Panc1 (cell line): ENCODE data around the gene FILIP1. TPM values are rescaled to one million over a fixed set of nuclear protein-coding genes. Genes with fewer than 3 reads are reported as not detected.

ENCODE experiments used
- ATAC-seq: fragments of 200-7000 bp; cut with Tn5 transposase; 2 replicates; pipeline ENCODE4 v1.9.1; 2020; ENCODE audit warnings: mild to moderate bottlenecking, moderate library complexity
- BruUV-seq: library from RNA; stranded (reverse); fragments of 400-500 nt; replicated peaks from 2 replicates; lab custom pipeline; 2021; lab: Mats Ljungman, UMichigan
- CTCF ChIA-PET: fragments of 300-600 bp; sonication (Branson Sonifier 250); formaldehyde crosslinking; loops from one replicate; lab custom pipeline; 2022; ENCODE audit warnings: antibody characterized with exemption; lab: Charles Lee
- POLR2A ChIA-PET: fragments of 300-600 bp; sonication (Branson Sonifier 250); formaldehyde crosslinking; loops from one replicate; lab custom pipeline; 2022; ENCODE audit warnings: antibody characterized with exemption; lab: Charles Lee
- DNase-seq: peaks from one replicate; pipeline ENCODE4 v3.0.0-alpha.2; 2010; ENCODE audit warnings: low read depth, low spot score
- H3K27ac ChIP-seq: 2 replicates; pipeline ENCODE4 v1.5.1; 2011; ENCODE audit warnings: mild to moderate bottlenecking, low read length, inconsistent platforms
- H3K27me3 ChIP-seq: fragments of 200-500 bp; sonication (Bioruptor generic); 2 replicates; pipeline ENCODE4 v1.6.0; 2014; ENCODE audit warnings: low read length, inconsistent platforms; ENCODE audit not compliant: control insufficient read depth, insufficient read depth
- H3K36me3 ChIP-seq: fragments of 200-500 bp; sonication (Bioruptor generic); 2 replicates; pipeline ENCODE4 v1.5.1; 2014; ENCODE audit warnings: inconsistent platforms, mild to moderate bottlenecking, low read length, moderate library complexity; ENCODE audit not compliant: control insufficient read depth, insufficient read depth
- H3K4me1 ChIP-seq: 2 replicates; pipeline ENCODE4 v1.5.1; 2011; ENCODE audit warnings: inconsistent platforms, mild to moderate bottlenecking, low read length, moderate library complexity; ENCODE audit not compliant: control insufficient read depth, insufficient read depth
- H3K4me3 ChIP-seq, 2 experiments: 2 replicates each; pipeline ENCODE4 v1.5.1; 2011 to 2012; ENCODE audit warnings: low read depth in 2 of 2, low read length in 2 of 2, mild to moderate bottlenecking in 2 of 2, inconsistent platforms in 1 of 2, moderate library complexity in 1 of 2
- H3K9me3 ChIP-seq: fragments of 200-500 bp; sonication (Bioruptor generic); 2 replicates; pipeline ENCODE4 v1.5.1; 2014; ENCODE audit warnings: low read depth, mild to moderate bottlenecking, inconsistent platforms, low read length, moderate library complexity; ENCODE audit not compliant: control insufficient read depth, insufficient read depth
- CTCF ChIP-seq: fragments of 450-650 bp; IDR thresholded peaks from 2 replicates; pipeline ENCODE4 v1.5.1; 2017; ENCODE audit warnings: mild to moderate bottlenecking
- POLR2AphosphoS5 ChIP-seq: IDR thresholded peaks from 2 replicates; pipeline ENCODE4 v1.6.1; 2012; ENCODE audit warnings: mild to moderate bottlenecking, low read depth, low read length, moderate library complexity
- SIN3A ChIP-seq: IDR thresholded peaks from 2 replicates; pipeline ENCODE4 v1.6.1; 2012; ENCODE audit warnings: low read depth, mild to moderate bottlenecking, low read length, moderate library complexity, borderline replicate concordance; ENCODE audit not compliant: insufficient read depth
- TCF7L2 ChIP-seq: IDR thresholded peaks from 2 replicates; pipeline ENCODE4 v1.6.1; 2011; ENCODE audit warnings: mild to moderate bottlenecking, low read depth, low read length, inconsistent platforms
- in situ Hi-C: cut with HindIII; loops from 2 replicates; pipeline ENCODE4 v1.10.0; 2016; ENCODE audit warnings: low sequenced_read_pairs, low pct_unique_long_range_greater_than_20kb
- intact Hi-C: fragments of 100-400 bp; cut with micrococcal nuclease; formaldehyde crosslinking; loops from one replicate; pipeline ENCODE4 v1.10.0; 2022; ENCODE audit not compliant: unreplicated experiment
- total RNA-seq: library from RNA; stranded (reverse); gene quantifications from one replicate; pipeline ENCODE4 v1.2.1, GENCODE V29; 2021; ENCODE audit not compliant: unreplicated experiment
- TF ChIP-seq, protein P1 (sequence below), 2 experiments: IDR thresholded peaks; 2 replicates each; pipeline ENCODE4 v1.6.1; 2011 to 2012; ENCODE audit warnings: low read depth in 2 of 2, control low read depth in 1 of 2, low read length in 1 of 2, mild to moderate bottlenecking in 1 of 2, moderate library complexity in 1 of 2; ENCODE audit not compliant: insufficient read depth in 1 of 2

The FILIP1 gene
- total RNA-seq, 1 experiment from 2014 or later = 0.26 TPM

GRCh38 chr6:75333676-75334200 is 159.9 kb downstream of the FILIP1 start:
- POLR2A ChIA-PET = no interaction called here
- no peak for ATAC-seq

DNA sequence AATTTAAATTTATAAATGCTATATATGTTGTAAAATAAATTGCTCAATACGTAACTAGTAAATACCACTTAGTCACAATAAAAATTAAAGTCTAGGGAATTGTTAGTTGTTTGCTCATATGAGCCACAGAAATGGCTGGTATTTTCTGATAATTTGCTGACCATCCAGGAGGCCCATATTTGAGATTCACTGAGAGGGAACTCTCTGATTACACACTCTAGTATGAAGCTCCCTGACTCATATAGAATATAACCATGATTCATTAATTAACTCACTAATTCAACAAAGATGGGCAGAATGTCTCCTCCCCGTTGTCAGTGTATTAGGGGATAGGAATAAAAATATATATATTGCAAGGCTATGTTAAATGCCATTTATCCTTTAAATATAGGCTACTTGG is 162.4 kb downstream of the FILIP1 start:
- intact Hi-C loops (no loop called here), in situ Hi-C loops (no loop called here)
- Histone ChIP-seq H3K4me1 (no peaks in the 10 kb centered on the region), H3K27me3 (peaks cover 3% of the 10 kb centered on the region; the same call in 1 of the 2 replicates), H3K36me3 (no peaks in the 10 kb centered on the region), H3K9me3 (no peaks in the 10 kb centered on the region), H3K4me3 (no peak overlapping the region), H3K27ac (no peak overlapping the region)
- CTCF ChIA-PET = no interaction called here
- DNase-seq (no peak), ATAC-seq (no peak)
- POLR2A ChIA-PET = no interaction called here
- no TSS peak for BruUV-seq
- TF ChIP-seq, protein P1, sequence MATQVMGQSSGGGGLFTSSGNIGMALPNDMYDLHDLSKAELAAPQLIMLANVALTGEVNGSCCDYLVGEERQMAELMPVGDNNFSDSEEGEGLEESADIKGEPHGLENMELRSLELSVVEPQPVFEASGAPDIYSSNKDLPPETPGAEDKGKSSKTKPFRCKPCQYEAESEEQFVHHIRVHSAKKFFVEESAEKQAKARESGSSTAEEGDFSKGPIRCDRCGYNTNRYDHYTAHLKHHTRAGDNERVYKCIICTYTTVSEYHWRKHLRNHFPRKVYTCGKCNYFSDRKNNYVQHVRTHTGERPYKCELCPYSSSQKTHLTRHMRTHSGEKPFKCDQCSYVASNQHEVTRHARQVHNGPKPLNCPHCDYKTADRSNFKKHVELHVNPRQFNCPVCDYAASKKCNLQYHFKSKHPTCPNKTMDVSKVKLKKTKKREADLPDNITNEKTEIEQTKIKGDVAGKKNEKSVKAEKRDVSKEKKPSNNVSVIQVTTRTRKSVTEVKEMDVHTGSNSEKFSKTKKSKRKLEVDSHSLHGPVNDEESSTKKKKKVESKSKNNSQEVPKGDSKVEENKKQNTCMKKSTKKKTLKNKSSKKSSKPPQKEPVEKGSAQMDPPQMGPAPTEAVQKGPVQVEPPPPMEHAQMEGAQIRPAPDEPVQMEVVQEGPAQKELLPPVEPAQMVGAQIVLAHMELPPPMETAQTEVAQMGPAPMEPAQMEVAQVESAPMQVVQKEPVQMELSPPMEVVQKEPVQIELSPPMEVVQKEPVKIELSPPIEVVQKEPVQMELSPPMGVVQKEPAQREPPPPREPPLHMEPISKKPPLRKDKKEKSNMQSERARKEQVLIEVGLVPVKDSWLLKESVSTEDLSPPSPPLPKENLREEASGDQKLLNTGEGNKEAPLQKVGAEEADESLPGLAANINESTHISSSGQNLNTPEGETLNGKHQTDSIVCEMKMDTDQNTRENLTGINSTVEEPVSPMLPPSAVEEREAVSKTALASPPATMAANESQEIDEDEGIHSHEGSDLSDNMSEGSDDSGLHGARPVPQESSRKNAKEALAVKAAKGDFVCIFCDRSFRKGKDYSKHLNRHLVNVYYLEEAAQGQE (IDR thresholded peaks at IDR 0.05; ENCODE audit: insufficient read depth in 1 of 2, low read depth in 2 of 2, low read length in 1 of 2) = no peak
- TF ChIP-seq TCF7L2 = no peak
- no peak for TF ChIP-seq POLR2AphosphoS5
- TF ChIP-seq CTCF = no peak
- no peak for TF ChIP-seq SIN3A

More at GRCh38 chr6:75333676-75334200, 159.9 kb downstream of the FILIP1 start:
- intact Hi-C loops (no loop called here), in situ Hi-C loops (no loop called here)
- Histone ChIP-seq H3K4me1 (no peaks in the 10 kb centered on the region), H3K9me3 (no peaks in the 10 kb centered on the region), H3K4me3 (no peak overlapping the region), H3K36me3 (no peaks in the 10 kb centered on the region), H3K27me3 (peaks cover 3% of the 10 kb centered on the region; the same call in 1 of the 2 replicates), H3K27ac (no peak overlapping the region)
- no peak for TF ChIP-seq SIN3A
- TF ChIP-seq POLR2AphosphoS5 = no peak
- TF ChIP-seq TCF7L2 = no peak
- TF ChIP-seq, protein P1 (IDR thresholded peaks at IDR 0.05; ENCODE audit: insufficient read depth in 1 of 2, low read depth in 2 of 2, low read length in 1 of 2) = no peak
- no TSS peak for BruUV-seq
- CTCF ChIA-PET = no interaction called here
- DNase-seq = no peak
